Coronary artery (tissue), 2 donors: ENCODE data around the gene GCNT4.

Experiments used
- DNase-seq: peaks from one replicate; pipeline ENCODE4 v3.0.0-alpha.2; 2017; ENCODE audit warnings: low spot score
- H3K27ac ChIP-seq, 2 donors: fragments of 200-600 bp; sonication (generic); one replicate each; pipeline ENCODE4 v1.5.1; 2016 to 2019
- H3K4me3 ChIP-seq: fragments of 200-600 bp; sonication (generic); 2 replicates; pipeline ENCODE4 v1.5.1; 2016; ENCODE audit warnings: mild to moderate bottlenecking, moderate library complexity
- CTCF ChIP-seq: fragments of 200-600 bp; sonication (generic); IDR thresholded peaks from one replicate; pipeline ENCODE4 v1.5.1; 2019; ENCODE audit warnings: antibody characterized with exemption

GCNT4 gene

GRCh38 chr5:75078027-75078426 lies 25.7 kb upstream of the GCNT4 start:
- H3K27ac ChIP-seq = no peak overlapping the region
- no peak for TF ChIP-seq CTCF
- no peak overlapping the region for H3K4me3 ChIP-seq
- no peak for DNase-seq

- Histone ChIP-seq H3K27ac (no peak overlapping the region), H3K4me3 (no peak overlapping the region)
- DNase-seq = no peak
- TF ChIP-seq CTCF = no peak
These were observed 19.7 kb upstream of the GCNT4 start for GRCh38 chr5:75072061-75072460.

GRCh38 chr5:75071100-75071499 lies 18.7 kb upstream of the GCNT4 start:
- no peak for DNase-seq

GRCh38 chr5:75067434-75067833 lies 15.1 kb upstream of the GCNT4 start:
- Histone ChIP-seq H3K27ac (no peak overlapping the region), H3K4me3 (no peak overlapping the region)
- no peak for TF ChIP-seq CTCF
- no peak for DNase-seq

More at GRCh38 chr5:75071100-75071499, 18.7 kb upstream of the GCNT4 start:
- Histone ChIP-seq H3K27ac (no peak overlapping the region), H3K4me3 (no peak overlapping the region)
- TF ChIP-seq CTCF = no peak

- Histone ChIP-seq H3K27ac (no peak overlapping the region), H3K4me3 (no peak overlapping the region)
- DNase-seq = no peak
- no peak for TF ChIP-seq CTCF
These were observed 10.7 kb upstream of the GCNT4 start for GRCh38 chr5:75062925-75063531.

- no peak overlapping the region for H3K4me3 ChIP-seq
- no peak for DNase-seq
- TF ChIP-seq CTCF = no peak
- no peak overlapping the region for H3K27ac ChIP-seq
These were observed 7.7 kb upstream of the GCNT4 start for GRCh38 chr5:75059912-75060545.

GRCh38 chr5:75058986-75059535 lies 6.7 kb upstream of the GCNT4 start:
- TF ChIP-seq CTCF = no peak
- no peak overlapping the region for H3K27ac ChIP-seq
- no peak overlapping the region for H3K4me3 ChIP-seq
- DNase-seq = no peak
